ENCODE data around the gene ST6GALNAC5. TPM values are rescaled to one million over a fixed set of nuclear protein-coding genes. Genes with fewer than 3 reads are reported as not detected.

Gene ST6GALNAC5
- total and polyA plus RNA-seq, 7 donors = under 0.01 to 44.7 (median 5.6) TPM; not detected in 1

DNA sequence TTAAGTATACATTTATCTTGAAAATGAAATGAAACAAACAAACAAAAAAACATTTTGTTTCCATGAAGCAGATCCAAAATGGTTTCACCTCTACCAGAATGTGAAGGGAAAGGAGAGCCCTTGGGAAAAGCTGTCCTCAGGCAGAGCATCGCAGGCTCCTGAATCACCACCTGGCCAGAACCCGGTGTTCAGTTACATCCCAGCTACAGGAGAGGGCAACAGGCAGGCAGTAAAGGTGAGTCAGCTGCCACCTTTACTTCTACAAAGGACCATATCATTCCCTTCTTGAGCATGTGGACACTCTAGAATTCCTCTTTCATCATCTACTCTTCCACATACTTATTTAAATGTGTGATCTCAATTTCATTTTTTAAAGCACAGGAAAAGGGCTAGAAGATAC is 200.7 kb downstream of the ST6GALNAC5 start:
- TF ChIP-seq EP300 (IDR thresholded peaks at IDR 0.05) (no peak), POLR2AphosphoS5 (IDR thresholded peaks at IDR 0.05) (no peak), POLR2A (IDR thresholded peaks at IDR 0.05) (no peak)
- TF ChIP-seq, protein P1, sequence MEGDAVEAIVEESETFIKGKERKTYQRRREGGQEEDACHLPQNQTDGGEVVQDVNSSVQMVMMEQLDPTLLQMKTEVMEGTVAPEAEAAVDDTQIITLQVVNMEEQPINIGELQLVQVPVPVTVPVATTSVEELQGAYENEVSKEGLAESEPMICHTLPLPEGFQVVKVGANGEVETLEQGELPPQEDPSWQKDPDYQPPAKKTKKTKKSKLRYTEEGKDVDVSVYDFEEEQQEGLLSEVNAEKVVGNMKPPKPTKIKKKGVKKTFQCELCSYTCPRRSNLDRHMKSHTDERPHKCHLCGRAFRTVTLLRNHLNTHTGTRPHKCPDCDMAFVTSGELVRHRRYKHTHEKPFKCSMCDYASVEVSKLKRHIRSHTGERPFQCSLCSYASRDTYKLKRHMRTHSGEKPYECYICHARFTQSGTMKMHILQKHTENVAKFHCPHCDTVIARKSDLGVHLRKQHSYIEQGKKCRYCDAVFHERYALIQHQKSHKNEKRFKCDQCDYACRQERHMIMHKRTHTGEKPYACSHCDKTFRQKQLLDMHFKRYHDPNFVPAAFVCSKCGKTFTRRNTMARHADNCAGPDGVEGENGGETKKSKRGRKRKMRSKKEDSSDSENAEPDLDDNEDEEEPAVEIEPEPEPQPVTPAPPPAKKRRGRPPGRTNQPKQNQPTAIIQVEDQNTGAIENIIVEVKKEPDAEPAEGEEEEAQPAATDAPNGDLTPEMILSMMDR (IDR thresholded peaks at IDR 0.05) = no peak
- DNase-seq = no peak
- intact Hi-C loops (cut with DNase I) = no loop called here
- Histone ChIP-seq H3K9me3 (no peaks in the 10 kb centered on the region), H3K27me3 (no peaks in the 10 kb centered on the region), H3K4me1 (no peaks in the 10 kb centered on the region), H3K36me3 (no peaks in the 10 kb centered on the region), H3K27ac (no peak overlapping the region), H3K4me3 (no peak overlapping the region)
- 71 to 80% methylated on average over 2 of the region's 2 CpGs for WGBS, 2 donors

DNA sequence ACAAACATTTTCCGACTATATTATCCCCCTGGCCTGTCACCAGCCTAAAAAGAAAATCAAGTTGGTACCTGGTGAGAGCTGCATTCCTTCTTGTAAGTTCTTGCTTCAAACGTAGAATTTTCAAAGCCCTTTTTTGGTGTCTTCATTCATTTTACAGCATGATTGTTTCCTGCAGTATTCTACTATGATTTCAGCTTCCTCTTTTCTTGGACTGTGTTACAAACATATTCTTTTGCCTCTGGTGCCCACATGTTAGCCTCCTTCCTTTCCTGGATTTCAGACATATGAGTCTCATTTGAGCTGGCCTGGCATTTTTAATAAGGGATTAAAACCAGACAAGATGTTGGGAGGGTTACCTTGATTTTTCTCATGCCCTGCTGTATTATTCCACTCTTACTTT is 209.5 kb downstream of the ST6GALNAC5 start:
- no peak for DNase-seq
- Histone ChIP-seq H3K27ac (no peak overlapping the region), H3K36me3 (no peaks in the 10 kb centered on the region), H3K27me3 (no peaks in the 10 kb centered on the region), H3K4me3 (no peak overlapping the region), H3K9me3 (no peaks in the 10 kb centered on the region), H3K4me1 (peaks cover 0 to 6% (median 5%) of the 10 kb centered on the region in 4 donors)
- 46 to 51% methylated on average over 2 of the region's 2 CpGs for WGBS, 2 donors
- intact Hi-C loops (cut with DNase I) = no loop called here
- TF ChIP-seq, protein P1 (IDR thresholded peaks at IDR 0.05) = no peak
- TF ChIP-seq EP300 (IDR thresholded peaks at IDR 0.05) = no peak
- no peak for TF ChIP-seq POLR2A (IDR thresholded peaks at IDR 0.05)
- no peak for TF ChIP-seq POLR2AphosphoS5 (IDR thresholded peaks at IDR 0.05)

DNA sequence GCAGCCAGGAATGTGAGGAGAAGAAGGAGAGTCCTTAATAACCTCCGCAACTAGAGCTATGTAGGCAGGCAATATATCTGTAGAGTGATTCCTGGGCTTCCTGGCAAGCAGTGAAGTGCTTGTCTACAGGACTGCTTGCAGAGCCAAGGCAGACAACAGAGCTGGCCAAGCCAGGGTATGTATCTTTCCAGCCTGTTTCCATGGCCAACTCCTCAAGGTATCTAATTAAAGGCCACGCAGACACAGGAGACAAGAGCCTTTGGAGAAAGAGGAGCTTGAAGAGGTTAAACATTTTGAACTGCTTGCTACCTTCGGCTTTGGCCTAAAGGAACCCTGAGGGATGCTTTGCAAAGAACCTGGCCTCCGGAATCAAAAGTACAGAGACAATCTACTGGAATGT is 214.6 kb downstream of the ST6GALNAC5 start:
- no peaks in the 10 kb centered on the region for H3K9me3 ChIP-seq
- intact Hi-C loops (cut with DNase I) = no loop called here
- peak in 1 of 4 donors; percentile 38 for TF ChIP-seq POLR2AphosphoS5 (IDR thresholded peaks at IDR 0.05)
- TF ChIP-seq POLR2A (IDR thresholded peaks at IDR 0.05) = no peak
- no peaks in the 10 kb centered on the region for H3K27me3 ChIP-seq
- H3K27ac ChIP-seq = peak overlapping the region in 2 of 4 donors; percentile 1 to 11
- H3K36me3 ChIP-seq = no peaks in the 10 kb centered on the region
- H3K4me3 ChIP-seq = no peak overlapping the region
- DNase-seq = no peak
- 75 to 88% methylated on average over 4 of the region's 4 CpGs for WGBS, 2 donors
- peaks cover 0 to 10% (median 9%) of the 10 kb centered on the region in 4 donors for H3K4me1 ChIP-seq

DNA sequence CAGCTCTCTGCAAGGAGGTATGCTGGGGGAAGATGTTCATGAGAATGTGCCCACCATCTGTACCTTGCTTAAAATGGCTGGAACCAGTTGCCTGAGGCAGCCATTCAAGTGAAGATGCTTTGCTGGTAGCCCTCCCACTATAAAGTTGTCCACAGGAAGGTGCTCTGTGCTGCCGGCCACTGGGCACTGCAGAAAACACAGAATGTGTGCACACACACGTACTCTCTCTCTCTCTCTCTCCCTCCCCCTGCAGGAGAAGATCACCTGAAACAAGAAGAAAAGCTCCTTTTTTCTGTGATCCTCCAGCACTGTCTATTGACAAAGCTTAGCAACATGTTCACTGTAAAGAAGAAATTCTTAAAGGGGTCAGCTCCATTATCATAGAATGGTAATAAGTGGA is 217.2 kb downstream of the ST6GALNAC5 start:
- WGBS, 2 donors = 83 to 84% methylated on average over 2 of the region's 2 CpGs
- H3K36me3 ChIP-seq = no peaks in the 10 kb centered on the region
- H3K27me3 ChIP-seq = no peaks in the 10 kb centered on the region
- DNase-seq = no peak
- TF ChIP-seq, protein P1 (IDR thresholded peaks at IDR 0.05) = no peak
- no peak for TF ChIP-seq EP300 (IDR thresholded peaks at IDR 0.05)
- no peak for TF ChIP-seq POLR2A (IDR thresholded peaks at IDR 0.05)
- no peak for TF ChIP-seq POLR2AphosphoS5 (IDR thresholded peaks at IDR 0.05)
- H3K4me1 ChIP-seq = peaks cover 0 to 10% (median 9%) of the 10 kb centered on the region in 4 donors
- intact Hi-C loops (cut with DNase I) = no loop called here
- no peak overlapping the region for H3K27ac ChIP-seq
- H3K9me3 ChIP-seq = no peaks in the 10 kb centered on the region
- H3K4me3 ChIP-seq = no peak overlapping the region

DNA sequence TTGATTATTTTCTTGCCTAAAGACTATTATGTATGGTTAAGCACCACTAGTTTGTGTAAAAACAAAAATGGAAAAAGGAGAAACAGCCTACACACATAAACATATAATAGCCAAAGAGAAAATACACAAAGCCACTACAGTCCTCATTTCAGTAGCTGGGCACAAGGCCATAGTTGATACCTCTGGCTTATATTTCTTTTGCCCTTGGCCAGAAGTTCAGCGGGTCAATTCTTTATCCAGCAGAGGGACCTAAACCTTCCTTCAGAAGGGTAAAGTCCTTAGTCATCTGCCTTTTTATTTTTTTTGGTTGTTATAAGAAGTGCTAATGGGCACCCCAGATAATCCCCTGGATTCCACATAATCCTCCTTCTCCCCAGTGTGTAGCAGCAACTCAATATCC is 217.8 kb downstream of the ST6GALNAC5 start:
- Histone ChIP-seq H3K4me1 (peaks cover 0 to 10% (median 9%) of the 10 kb centered on the region in 4 donors), H3K27me3 (no peaks in the 10 kb centered on the region), H3K4me3 (no peak overlapping the region), H3K27ac (no peak overlapping the region), H3K36me3 (no peaks in the 10 kb centered on the region), H3K9me3 (no peaks in the 10 kb centered on the region)
- TF ChIP-seq EP300 (IDR thresholded peaks at IDR 0.05) = no peak
- TF ChIP-seq, protein P1 (IDR thresholded peaks at IDR 0.05) = no peak
- no peak for TF ChIP-seq POLR2AphosphoS5 (IDR thresholded peaks at IDR 0.05)
- no peak for TF ChIP-seq POLR2A (IDR thresholded peaks at IDR 0.05)
- 93 to 99% methylated on average over 1 of the region's 1 CpG for WGBS, 2 donors
- no peak for DNase-seq
- intact Hi-C loops (cut with DNase I) = no loop called here

All from sigmoid colon (tissue), 7 donors.